Stomach (tissue), 4 donors: ENCODE measurements around the gene MARCHF9.

Experiments used
- POLR2AphosphoS5 ChIP-seq, 3 donors: sonication (generic); formaldehyde crosslinking; IDR thresholded peaks; one replicate each; pipeline ENCODE4 v1.6.1; 2016; ENCODE audit warnings: antibody characterized with exemption in 3 of 3
- TF ChIP-seq, protein P1 (sequence below), 7 experiments: fragments of 450-650 bp in 4 of 7; fragments of 200-600 bp in 3 of 7; sonication (generic) in 3 of 7; IDR thresholded peaks; one replicate each; pipeline ENCODE4 v1.5.1; 2016 to 2019; ENCODE audit warnings: antibody characterized with exemption in 7 of 7, control low read depth in 2 of 7, mild to moderate bottlenecking in 1 of 7

DNA sequence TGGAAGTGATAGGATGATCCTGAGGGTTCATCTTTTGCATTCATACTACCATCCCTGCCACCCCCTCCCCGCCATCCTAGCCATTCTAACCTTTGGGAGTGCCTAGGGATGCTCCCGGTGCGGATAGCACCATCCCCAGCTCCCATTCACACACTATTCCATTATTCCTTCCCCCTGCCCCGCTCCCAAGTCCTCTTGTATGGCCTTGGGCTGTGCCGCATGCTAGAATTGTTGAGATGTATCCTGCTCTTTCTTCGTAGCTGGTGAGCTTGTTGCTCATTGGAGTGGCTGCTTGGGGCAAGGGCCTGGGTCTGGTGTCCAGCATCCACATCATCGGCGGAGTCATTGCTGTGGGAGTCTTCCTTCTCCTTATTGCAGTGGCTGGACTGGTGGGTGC is 9.4 kb upstream of the MARCHF9 start:
- no peak for TF ChIP-seq POLR2AphosphoS5 (IDR thresholded peaks at IDR 0.05)
- TF ChIP-seq, protein P1, sequence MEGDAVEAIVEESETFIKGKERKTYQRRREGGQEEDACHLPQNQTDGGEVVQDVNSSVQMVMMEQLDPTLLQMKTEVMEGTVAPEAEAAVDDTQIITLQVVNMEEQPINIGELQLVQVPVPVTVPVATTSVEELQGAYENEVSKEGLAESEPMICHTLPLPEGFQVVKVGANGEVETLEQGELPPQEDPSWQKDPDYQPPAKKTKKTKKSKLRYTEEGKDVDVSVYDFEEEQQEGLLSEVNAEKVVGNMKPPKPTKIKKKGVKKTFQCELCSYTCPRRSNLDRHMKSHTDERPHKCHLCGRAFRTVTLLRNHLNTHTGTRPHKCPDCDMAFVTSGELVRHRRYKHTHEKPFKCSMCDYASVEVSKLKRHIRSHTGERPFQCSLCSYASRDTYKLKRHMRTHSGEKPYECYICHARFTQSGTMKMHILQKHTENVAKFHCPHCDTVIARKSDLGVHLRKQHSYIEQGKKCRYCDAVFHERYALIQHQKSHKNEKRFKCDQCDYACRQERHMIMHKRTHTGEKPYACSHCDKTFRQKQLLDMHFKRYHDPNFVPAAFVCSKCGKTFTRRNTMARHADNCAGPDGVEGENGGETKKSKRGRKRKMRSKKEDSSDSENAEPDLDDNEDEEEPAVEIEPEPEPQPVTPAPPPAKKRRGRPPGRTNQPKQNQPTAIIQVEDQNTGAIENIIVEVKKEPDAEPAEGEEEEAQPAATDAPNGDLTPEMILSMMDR (IDR thresholded peaks at IDR 0.05): no peak
